HG03175 (cell line): ENCODE results near the gene GNG7.
"Not testable (repeated sequence)": the region's sequence is repeated elsewhere in the genome, so short reads cannot be mapped to it uniquely, and the experiment has no call there.

Source experiments
- ATAC-seq: cut with Tn5 transposase; IDR thresholded peaks from one replicate; pipeline ENCODE4 v1.9.1; 2021; ENCODE audit warnings: mild to moderate bottlenecking, moderate library complexity; ENCODE audit not compliant: unreplicated experiment

Gene GNG7

GRCh38 chr19:2714102-2714501, 11.6 kb upstream of the GNG7 start:
- not testable (repeated sequence) for ATAC-seq

GRCh38 chr19:2713170-2713569, 10.7 kb upstream of the GNG7 start:
- ATAC-seq, result not testable (repeated sequence)

GRCh38 chr19:2711875-2712205, 9.3 kb upstream of the GNG7 start:
- no peak for ATAC-seq

GRCh38 chr19:2711172-2711874, 8.8 kb upstream of the GNG7 start:
- no peak for ATAC-seq

GRCh38 chr19:2706251-2706650, 3.8 kb upstream of the GNG7 start:
- ATAC-seq, result no peak

- no peak for ATAC-seq
These were observed 1.3 kb upstream of the GNG7 start for GRCh38 chr19:2703691-2704216.

GRCh38 chr19:2703077-2703437, 563 bp upstream of the GNG7 start:
- no peak for ATAC-seq

- no peak for ATAC-seq
These were observed 929 bp downstream of the GNG7 start for GRCh38 chr19:2701361-2702169.

- ATAC-seq, result no peak
These were observed 1.7 kb downstream of the GNG7 start for GRCh38 chr19:2700660-2701360.

- no peak for ATAC-seq
These were observed 2.9 kb downstream of the GNG7 start for GRCh38 chr19:2699413-2700140.

- no peak for ATAC-seq
These were observed 8.3 kb downstream of the GNG7 start for GRCh38 chr19:2694196-2694595.

- no peak for ATAC-seq
These were observed 8.9 kb downstream of the GNG7 start for GRCh38 chr19:2693492-2694160.

- ATAC-seq, result no peak
These were observed 10.5 kb downstream of the GNG7 start for GRCh38 chr19:2691951-2692350.

GRCh38 chr19:2690856-2691255, 11.6 kb downstream of the GNG7 start:
- no peak for ATAC-seq

- no peak for ATAC-seq
These were observed 16.1 kb downstream of the GNG7 start for GRCh38 chr19:2686360-2686759.

- ATAC-seq, result no peak
These were observed 17.2 kb downstream of the GNG7 start for GRCh38 chr19:2685204-2685704.

GRCh38 chr19:2683430-2684003, 19.0 kb downstream of the GNG7 start:
- ATAC-seq, result no peak

GRCh38 chr19:2680808-2681207, 21.7 kb downstream of the GNG7 start:
- no peak for ATAC-seq

GRCh38 chr19:2679439-2679838, 23.1 kb downstream of the GNG7 start:
- no peak for ATAC-seq

- ATAC-seq, result not testable (repeated sequence)
These were observed 23.5 kb downstream of the GNG7 start for GRCh38 chr19:2678948-2679347.
